WERI-Rb-1 (cell line): Measurements from ENCODE around the gene GAB2.

Source experiments
- DNase-seq: peaks from one replicate; pipeline ENCODE4 v3.0.0-alpha.2; 2020
- H3K27ac ChIP-seq: fragments of 250-450 bp; sonication (Bioruptor Pico); 2 replicates; pipeline ENCODE4 v1.5.1; 2020; ENCODE audit warnings: mild to moderate bottlenecking, moderate library complexity
- H3K27me3 ChIP-seq: fragments of 250-450 bp; sonication (Bioruptor Pico); 2 replicates; pipeline ENCODE4 v1.5.1; 2021; ENCODE audit warnings: mild to moderate bottlenecking, low read depth, moderate library complexity; ENCODE audit not compliant: insufficient read depth, severe bottlenecking
- H3K36me3 ChIP-seq: fragments of 250-450 bp; sonication (Bioruptor Pico); 2 replicates; pipeline ENCODE4 v1.5.1; 2020; ENCODE audit warnings: mild to moderate bottlenecking, moderate library complexity
- H3K4me3 ChIP-seq: 2 replicates; pipeline ENCODE4 v1.5.1; 2011; ENCODE audit warnings: low read depth, mild to moderate bottlenecking, control low read depth, low read length
- H3K9me3 ChIP-seq: fragments of 250-450 bp; sonication (Bioruptor Pico); 2 replicates; pipeline ENCODE4 v1.5.1; 2021; ENCODE audit warnings: mild to moderate bottlenecking, moderate library complexity; ENCODE audit not compliant: severe bottlenecking
- CTCF ChIP-seq: IDR thresholded peaks from 2 replicates; pipeline ENCODE4 v1.5.1; 2011; ENCODE audit warnings: low read depth, mild to moderate bottlenecking, control low read depth, inconsistent platforms, low read length

GAB2 gene

DNA sequence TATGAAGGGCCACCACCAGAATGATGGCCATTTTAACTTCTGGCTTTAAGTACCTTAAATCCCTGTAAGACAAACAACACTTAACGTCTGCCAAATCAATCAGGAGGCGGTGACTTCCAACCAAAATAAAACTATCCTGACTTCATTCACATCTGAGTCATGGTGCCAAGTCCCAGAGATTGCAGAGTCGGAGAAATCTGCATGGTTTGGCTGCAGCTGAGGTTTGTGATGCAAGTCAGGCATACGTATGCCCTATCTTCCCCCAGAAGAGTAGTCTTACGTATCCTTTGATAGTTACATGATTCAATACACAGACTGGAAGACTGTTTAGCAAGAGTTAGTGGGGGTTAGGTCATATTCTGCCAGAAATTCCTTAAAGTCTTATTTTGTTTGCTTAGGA is 1.7 kb upstream of the GAB2 start:
- H3K27ac ChIP-seq = no peak overlapping the region
- no peaks in the 10 kb centered on the region for H3K9me3 ChIP-seq
- H3K36me3 ChIP-seq = no peaks in the 10 kb centered on the region
- H3K27me3 ChIP-seq = no peaks in the 10 kb centered on the region
- H3K4me3 ChIP-seq = no peak overlapping the region
- TF ChIP-seq CTCF = no peak
- no peak for DNase-seq

GRCh38 chr11:78418584-78419211 is 1.1 kb upstream of the GAB2 start:
- H3K27ac ChIP-seq = no peak overlapping the region
- H3K36me3 ChIP-seq = no peaks in the 10 kb centered on the region
- no peak for TF ChIP-seq CTCF
- no peaks in the 10 kb centered on the region for H3K27me3 ChIP-seq
- H3K4me3 ChIP-seq = peak overlapping the region; percentile 47
- H3K9me3 ChIP-seq = no peaks in the 10 kb centered on the region
- no peak for DNase-seq

GRCh38 chr11:78417888-78418583 is 416 bp upstream of the GAB2 start:
- Histone ChIP-seq H3K4me3 (peak overlapping the region; percentile 47), H3K27me3 (no peaks in the 10 kb centered on the region), H3K36me3 (no peaks in the 10 kb centered on the region), H3K9me3 (no peaks in the 10 kb centered on the region), H3K27ac (peak overlapping the region; percentile 64)
- TF ChIP-seq CTCF = no peak
- peak; percentile 87 for DNase-seq

DNA sequence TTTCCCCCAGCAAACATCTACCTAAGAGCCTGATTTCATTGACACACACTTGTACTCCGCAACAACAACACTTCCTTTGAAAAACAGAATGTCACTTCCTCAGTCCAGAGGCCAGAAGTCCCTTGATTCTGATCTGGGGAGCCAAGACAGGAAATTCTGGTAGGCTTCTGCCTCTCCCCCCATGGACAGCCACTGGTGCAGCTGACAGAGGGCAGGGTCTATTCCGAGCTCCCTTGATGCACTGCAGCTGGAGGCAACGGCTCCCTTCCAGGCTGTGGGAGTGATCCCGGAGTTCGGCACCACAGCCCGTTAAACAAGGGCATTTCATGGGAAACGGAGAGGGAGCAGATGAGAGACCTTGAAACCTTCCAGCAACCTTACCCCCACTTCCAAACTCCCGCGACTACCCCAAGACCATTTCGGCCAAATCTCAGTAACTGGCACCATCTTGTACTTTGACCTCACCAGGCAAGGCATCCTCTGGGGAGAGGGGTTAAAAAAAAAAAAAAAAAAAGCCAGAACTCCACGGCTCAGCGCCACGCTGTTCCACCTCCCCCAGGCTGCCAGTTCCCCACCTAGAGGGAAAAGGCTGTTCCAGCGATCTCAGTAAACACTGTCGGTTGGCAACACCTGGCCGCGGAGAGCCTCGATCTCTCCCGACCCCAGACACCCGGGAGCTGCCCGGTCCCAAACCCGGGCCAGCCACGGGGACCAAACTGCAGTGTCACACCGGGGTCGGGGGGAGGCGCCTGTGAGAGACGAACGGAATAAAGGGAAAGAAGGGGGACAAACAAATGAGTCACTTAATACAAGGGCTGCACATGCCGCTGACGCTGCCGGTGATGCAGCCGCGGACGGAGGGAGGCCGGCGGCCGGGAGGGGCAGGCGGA is 1.1 kb downstream of the GAB2 start:
- peak; percentile 87 for DNase-seq
- Histone ChIP-seq H3K4me3 (peak overlapping the region; percentile 74), H3K27me3 (no peaks in the 10 kb centered on the region), H3K27ac (peak overlapping the region; percentile 51), H3K9me3 (no peaks in the 10 kb centered on the region), H3K36me3 (no peaks in the 10 kb centered on the region)
- peak; percentile 59 for TF ChIP-seq CTCF

DNA sequence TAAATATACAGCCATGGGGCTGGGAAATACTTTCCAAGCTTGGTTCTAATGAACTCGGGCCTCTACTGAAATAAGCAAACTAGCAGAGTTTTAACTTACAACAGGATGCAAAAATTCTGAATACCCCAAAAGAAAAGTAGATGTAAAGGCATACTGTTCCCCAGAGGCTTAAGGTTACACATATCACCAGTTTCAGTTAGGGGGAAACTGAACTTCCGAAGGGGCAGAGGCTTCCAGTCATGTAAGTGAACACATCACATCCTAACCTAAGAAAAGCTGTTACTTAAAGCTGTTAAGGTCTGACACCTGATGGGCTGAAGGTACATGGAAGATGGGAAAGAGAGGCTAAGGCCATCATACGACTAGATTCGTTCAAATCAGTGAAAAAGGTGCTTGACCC is 2.3 kb downstream of the GAB2 start:
- no peak for TF ChIP-seq CTCF
- Histone ChIP-seq H3K4me3 (no peak overlapping the region), H3K27ac (no peak overlapping the region), H3K36me3 (no peaks in the 10 kb centered on the region), H3K27me3 (no peaks in the 10 kb centered on the region), H3K9me3 (peaks cover under 1% of the 10 kb centered on the region)
- DNase-seq = no peak
